CD8-positive, alpha-beta memory T cell (primary cell): ENCODE results near the gene ZBTB5. TPM values are rescaled to one million over a fixed set of nuclear protein-coding genes. Genes with fewer than 3 reads are reported as not detected.
"Not testable (repeated sequence)": the region's sequence is repeated elsewhere in the genome, so short reads cannot be mapped to it uniquely, and the experiment has no call there.

Experiments
- CTCF ChIA-PET: fragments of 350-600 bp; sonication (Branson Sonifier 250); formaldehyde crosslinking; loops from one replicate; lab custom pipeline; 2021; ENCODE audit warnings: antibody characterized with exemption; lab: Charles Lee
- POLR2A ChIA-PET: fragments of 350-600 bp; sonication (Branson Sonifier 250); formaldehyde crosslinking; loops from one replicate; lab custom pipeline; 2021; ENCODE audit warnings: antibody characterized with exemption; lab: Charles Lee
- DNase-seq, 5 donors: peaks; one replicate each; pipeline versions ENCODE4 v3.0.0 to v3.0.0-alpha.2; 2020 to 2022; ENCODE audit warnings: mixed read lengths in 1 of 5
- H3K27ac ChIP-seq: one replicate; pipeline ENCODE4 v1.7.0; 2013; ENCODE audit warnings: low read depth, mild to moderate bottlenecking, low read length, moderate library complexity
- H3K27me3 ChIP-seq: 2 replicates; pipeline ENCODE4 v1.7.0; 2013; ENCODE audit warnings: low read length, mild to moderate bottlenecking; ENCODE audit not compliant: insufficient read depth, poor library complexity, severe bottlenecking
- H3K36me3 ChIP-seq: 2 replicates; pipeline ENCODE4 v1.7.0; 2013; ENCODE audit warnings: mild to moderate bottlenecking, low read length, moderate library complexity; ENCODE audit not compliant: insufficient read depth
- H3K4me1 ChIP-seq: 2 replicates; pipeline ENCODE4 v1.7.0; 2013; ENCODE audit warnings: mild to moderate bottlenecking, low read length, moderate library complexity; ENCODE audit not compliant: insufficient read depth
- H3K4me3 ChIP-seq: 2 replicates; pipeline ENCODE4 v1.7.0; 2013; ENCODE audit warnings: mild to moderate bottlenecking, low read length
- H3K9me3 ChIP-seq: 2 replicates; pipeline ENCODE4 v1.7.0; 2013; ENCODE audit warnings: mild to moderate bottlenecking, low read length
- H3K27ac Mint-ChIP-seq, 8 donors: one replicate each; pipeline ENCODE4 v1.8.0; 2020 to 2021; ENCODE audit warnings: mixed read lengths in 8 of 8, mild to moderate bottlenecking in 6 of 8, inconsistent platforms in 3 of 8, moderate library complexity in 3 of 8
- H3K27me3 Mint-ChIP-seq, 2 donors: one replicate each; pipeline ENCODE4 v1.8.0; 2020 to 2021; ENCODE audit warnings: mixed read lengths in 2 of 2, mild to moderate bottlenecking in 1 of 2, moderate library complexity in 1 of 2
- H3K36me3 Mint-ChIP-seq, 3 donors: one replicate each; pipeline ENCODE4 v1.8.0; 2020 to 2021; ENCODE audit warnings: mixed read lengths in 3 of 3, inconsistent platforms in 1 of 3, mild to moderate bottlenecking in 1 of 3
- H3K4me1 Mint-ChIP-seq, 3 donors: one replicate each; pipeline ENCODE4 v1.8.0; 2020 to 2021; ENCODE audit warnings: mixed read lengths in 3 of 3, inconsistent platforms in 1 of 3, mild to moderate bottlenecking in 1 of 3
- H3K4me3 Mint-ChIP-seq, 7 donors: one replicate each; pipeline ENCODE4 v1.8.0; 2020 to 2021; ENCODE audit warnings: mixed read lengths in 7 of 7, mild to moderate bottlenecking in 6 of 7, moderate library complexity in 4 of 7, inconsistent platforms in 2 of 7
- H3K9me3 Mint-ChIP-seq, 5 donors: one replicate each; pipeline ENCODE4 v1.8.0; 2020 to 2022; ENCODE audit warnings: mixed read lengths in 5 of 5, mild to moderate bottlenecking in 3 of 5, moderate library complexity in 2 of 5, inconsistent platforms in 1 of 5
- polyA plus RNA-seq: library from polyadenylated mRNA; unstranded; fragments of 300-500 nt; fragmentation: Illumina TruSeq; gene quantifications from one replicate; pipeline ENCODE4 v1.2.3, GENCODE V29; 2021
- total RNA-seq, 2 experiments: library from RNA; stranded (reverse); gene quantifications; one replicate each; pipeline ENCODE4 v1.2.3, GENCODE V29; 2021

ZBTB5 gene
- total and polyA plus RNA-seq, 3 experiments from 2014 or later: 0.81 to 7.9 (median 7.0) TPM

GRCh38 chr9:37471942-37472684 is 6.9 kb upstream of the ZBTB5 start:
- H3K9me3 Mint-ChIP-seq: peaks cover 0 to 20% (median 10%) of the 10 kb centered on the region in 5 donors
- H3K4me3 Mint-ChIP-seq: peak overlapping the region; percentile 41 to 91 (median 69)
- POLR2A ChIA-PET: no interaction called here
- Histone ChIP-seq H3K36me3 (no peaks in the 10 kb centered on the region), H3K27ac (no peak overlapping the region), H3K9me3 (no peaks in the 10 kb centered on the region), H3K27me3 (no peaks in the 10 kb centered on the region), H3K4me1 (peaks cover 4% of the 10 kb centered on the region), H3K4me3 (peak overlapping the region; percentile 29)
- H3K27me3 Mint-ChIP-seq: peaks cover 9 to 17% of the 10 kb centered on the region in 2 donors
- CTCF ChIA-PET: no interaction called here
- H3K4me1 Mint-ChIP-seq: peaks cover 4 to 14% (median 13%) of the 10 kb centered on the region in 3 donors
- no peak for DNase-seq
- peaks cover 0 to 20% (median 0%) of the 10 kb centered on the region in 3 donors for H3K36me3 Mint-ChIP-seq
- peak overlapping the region in 5 of 8 donors; percentile 8 to 83 (median 58) for H3K27ac Mint-ChIP-seq

DNA sequence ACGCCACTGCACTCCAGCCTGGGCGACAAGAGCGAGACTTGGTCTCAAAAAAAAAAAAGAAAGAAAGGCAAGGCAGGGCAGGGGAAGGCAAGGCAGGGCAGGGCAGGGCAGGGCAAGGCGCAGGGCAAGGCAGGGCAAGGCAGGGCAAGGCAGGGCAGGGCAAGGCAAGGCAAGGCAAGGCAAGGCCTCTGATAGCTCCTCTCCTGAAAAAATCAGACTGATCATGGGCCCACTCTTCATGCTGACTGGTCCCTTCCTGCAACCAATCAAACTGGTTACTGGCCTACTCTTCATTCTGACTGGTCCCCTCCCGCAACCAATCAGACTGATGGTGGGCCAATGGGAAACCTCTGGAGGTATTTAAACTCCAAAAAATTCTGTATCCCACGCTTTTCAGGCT is 3.4 kb upstream of the ZBTB5 start:
- no peak overlapping the region for H3K27ac ChIP-seq
- CTCF ChIA-PET: no interaction called here
- Mint-ChIP-seq H3K9me3 (peaks cover 0 to 4% (median 2%) of the 10 kb centered on the region in 5 donors), H3K36me3 (peaks cover 0 to 16% (median 0%) of the 10 kb centered on the region in 3 donors), H3K4me3 (no peak overlapping the region), H3K27me3 (peaks cover 0 to 7% of the 10 kb centered on the region in 2 donors), H3K4me1 (peaks cover 15 to 31% (median 30%) of the 10 kb centered on the region in 3 donors), H3K27ac (no peak overlapping the region)
- no peaks in the 10 kb centered on the region for H3K36me3 ChIP-seq
- H3K4me1 ChIP-seq: peaks cover 18% of the 10 kb centered on the region
- no peak for DNase-seq
- POLR2A ChIA-PET: no interaction called here
- H3K4me3 ChIP-seq: no peak overlapping the region
- no peaks in the 10 kb centered on the region for H3K9me3 ChIP-seq
- H3K27me3 ChIP-seq: no peaks in the 10 kb centered on the region

- H3K27me3 ChIP-seq, H3K27me3 Mint-ChIP-seq, DNase-seq, H3K27ac Mint-ChIP-seq, H3K36me3 ChIP-seq, H3K4me3 ChIP-seq, H3K9me3 ChIP-seq, H3K9me3 Mint-ChIP-seq, CTCF ChIA-PET: not testable (repeated sequence)
- peaks cover 0 to 16% (median 5%) of the 10 kb centered on the region in 3 donors for H3K36me3 Mint-ChIP-seq
- H3K27ac ChIP-seq: peak overlapping the region; percentile 31
- POLR2A ChIA-PET: interaction anchor here (0.6 kb wide), 1 partner anchor 27 kb away, joined by 6 read pairs; no protein-coding TSS in a partner anchor
- H3K4me1 ChIP-seq: peaks cover 28% of the 10 kb centered on the region
- H3K4me3 Mint-ChIP-seq: peak overlapping the region in 1 of 7 donors; percentile 91
- peaks cover 26 to 42% (median 40%) of the 10 kb centered on the region in 3 donors for H3K4me1 Mint-ChIP-seq
These were observed 2.3 kb upstream of the ZBTB5 start for GRCh38 chr9:37467530-37467929.

DNA sequence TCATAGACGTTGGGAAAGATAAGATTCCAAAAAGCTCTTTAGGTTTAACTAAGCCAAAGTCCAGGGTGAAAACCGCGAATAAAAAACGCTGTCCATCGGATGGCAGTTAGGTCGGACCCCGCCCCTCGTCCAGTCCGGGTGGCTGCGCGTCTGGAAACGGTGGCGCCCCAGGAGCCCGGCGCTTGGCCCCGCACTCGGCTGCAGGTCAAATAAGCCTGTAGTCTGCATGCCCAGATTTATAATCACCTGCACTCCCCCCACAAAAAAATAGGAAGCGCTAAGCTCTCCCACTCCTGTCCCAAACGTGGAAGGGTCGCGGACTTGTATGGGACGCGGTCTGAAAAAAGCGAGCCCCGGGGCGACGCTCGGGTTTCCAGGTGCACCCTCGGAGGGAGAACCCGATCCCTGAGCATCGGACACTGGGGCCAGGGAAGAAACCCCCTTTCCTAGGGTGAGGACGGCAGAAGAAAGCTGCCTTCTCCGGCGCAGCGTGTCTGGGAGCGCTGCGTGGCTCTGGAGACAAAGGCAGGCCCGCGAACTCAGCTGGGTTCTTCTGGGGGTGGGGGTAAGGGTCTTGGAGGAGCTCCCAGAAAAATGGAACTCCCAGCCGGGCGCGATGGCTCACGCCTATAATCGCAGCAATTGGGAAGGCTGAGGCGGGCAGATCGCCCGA is 923 bp upstream of the ZBTB5 start:
- Histone ChIP-seq H3K4me1 (peaks cover 24% of the 10 kb centered on the region), H3K4me3 (peak overlapping the region; percentile 85), H3K27ac (peak overlapping the region; percentile 95), H3K27me3 (no peaks in the 10 kb centered on the region), H3K36me3 (no peaks in the 10 kb centered on the region), H3K9me3 (no peaks in the 10 kb centered on the region)
- POLR2A ChIA-PET: interaction anchor here (0.6 to 2.2 kb wide), 8 partner anchors 19 to 1276 kb away, joined by 3 to 23 read pairs (median 4); partner anchors contain the start of genes CLTA, POLR1E, TOMM5 and ZCCHC7
- H3K27ac Mint-ChIP-seq: peak overlapping the region; percentile 94 to 99 (median 98)
- CTCF ChIA-PET: interaction anchor here (0.9 to 1.0 kb wide), 3 partner anchors 15 to 51 kb away, joined by 3 read pairs; partner anchors contain the start of gene POLR1E
- peaks cover 27 to 39% (median 37%) of the 10 kb centered on the region in 3 donors for H3K4me1 Mint-ChIP-seq
- H3K9me3 Mint-ChIP-seq: no peaks in the 10 kb centered on the region
- H3K27me3 Mint-ChIP-seq: peaks cover 0 to 9% of the 10 kb centered on the region in 2 donors
- H3K4me3 Mint-ChIP-seq: peak overlapping the region; percentile 91 to 98 (median 96)
- DNase-seq: peak in 4 of 5 donors; percentile 19 to 52 (median 26)
- peaks cover 0 to 16% (median 5%) of the 10 kb centered on the region in 3 donors for H3K36me3 Mint-ChIP-seq

DNA sequence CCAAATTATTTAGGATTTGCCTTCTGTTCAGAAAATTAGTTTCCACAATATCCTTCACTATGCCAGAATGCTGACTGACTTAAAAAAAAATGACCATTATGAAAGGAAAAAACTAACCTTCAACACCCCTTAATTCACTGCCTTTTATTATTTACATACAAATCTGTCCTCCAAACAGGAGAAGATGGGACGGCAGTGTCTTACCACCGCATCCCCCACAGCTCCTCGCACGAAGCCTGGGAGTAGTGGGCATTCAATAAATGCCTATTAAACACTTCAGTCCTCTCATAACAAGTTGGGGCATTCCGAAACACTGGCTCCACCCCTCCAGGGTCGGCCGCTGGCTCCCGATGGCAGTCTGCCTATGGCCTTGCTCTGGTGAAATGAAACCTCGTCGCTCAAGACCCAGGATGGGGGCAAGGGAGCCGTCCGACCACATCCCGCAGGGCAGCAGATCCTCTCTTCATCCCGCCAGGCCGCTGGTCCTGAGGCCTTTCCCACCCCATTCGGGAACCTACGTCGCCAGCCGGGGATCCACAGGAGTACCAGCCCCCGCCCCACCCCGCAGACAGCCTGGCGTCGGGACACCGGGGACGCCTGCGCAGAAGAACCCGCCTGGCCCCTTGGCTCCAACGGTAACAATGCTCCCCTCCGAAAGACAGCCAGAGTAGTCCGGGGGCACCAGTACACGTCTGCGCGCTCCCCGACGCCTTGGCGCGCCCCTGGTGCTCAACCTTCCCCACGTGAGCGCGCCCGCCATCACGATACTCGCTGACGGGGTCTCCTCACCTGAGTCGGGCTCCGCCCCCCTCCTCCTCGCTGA is 613 bp downstream of the ZBTB5 start:
- Histone ChIP-seq H3K9me3 (no peaks in the 10 kb centered on the region), H3K27me3 (no peaks in the 10 kb centered on the region), H3K4me3 (peak overlapping the region; percentile 96), H3K36me3 (no peaks in the 10 kb centered on the region), H3K27ac (peak overlapping the region; percentile 95), H3K4me1 (peaks cover 24% of the 10 kb centered on the region)
- POLR2A ChIA-PET: interaction anchor here (0.8 to 2.2 kb wide), 6 partner anchors 21 to 1274 kb away, joined by 3 to 23 read pairs (median 4); partner anchors contain the start of genes CLTA, POLR1E and TOMM5
- Mint-ChIP-seq H3K27me3 (peaks cover 0 to 9% of the 10 kb centered on the region in 2 donors), H3K4me1 (peaks cover 28 to 42% (median 42%) of the 10 kb centered on the region in 3 donors), H3K36me3 (peaks cover 0 to 16% (median 5%) of the 10 kb centered on the region in 3 donors), H3K4me3 (peak overlapping the region; percentile 91 to 98 (median 96)), H3K9me3 (no peaks in the 10 kb centered on the region), H3K27ac (peak overlapping the region; percentile 94 to 99 (median 98))
- peak in 4 of 5 donors; percentile 78 to 94 (median 86) for DNase-seq
- CTCF ChIA-PET: no interaction called here

GRCh38 chr9:37464006-37464405 is 1.2 kb downstream of the ZBTB5 start:
- peaks cover 28 to 42% (median 42%) of the 10 kb centered on the region in 3 donors for H3K4me1 Mint-ChIP-seq
- H3K27me3 Mint-ChIP-seq: peaks cover 0 to 9% of the 10 kb centered on the region in 2 donors
- H3K4me3 Mint-ChIP-seq: peak overlapping the region; percentile 91 to 98 (median 96)
- DNase-seq: no peak
- H3K9me3 Mint-ChIP-seq: no peaks in the 10 kb centered on the region
- peak overlapping the region; percentile 94 to 99 (median 98) for H3K27ac Mint-ChIP-seq
- Histone ChIP-seq H3K4me1 (peaks cover 24% of the 10 kb centered on the region), H3K27ac (peak overlapping the region; percentile 95), H3K36me3 (no peaks in the 10 kb centered on the region), H3K27me3 (no peaks in the 10 kb centered on the region), H3K9me3 (no peaks in the 10 kb centered on the region), H3K4me3 (peak overlapping the region; percentile 96)
- ChIA-PET CTCF (no interaction called here), POLR2A (no interaction called here)
- peaks cover 0 to 16% (median 5%) of the 10 kb centered on the region in 3 donors for H3K36me3 Mint-ChIP-seq

DNA sequence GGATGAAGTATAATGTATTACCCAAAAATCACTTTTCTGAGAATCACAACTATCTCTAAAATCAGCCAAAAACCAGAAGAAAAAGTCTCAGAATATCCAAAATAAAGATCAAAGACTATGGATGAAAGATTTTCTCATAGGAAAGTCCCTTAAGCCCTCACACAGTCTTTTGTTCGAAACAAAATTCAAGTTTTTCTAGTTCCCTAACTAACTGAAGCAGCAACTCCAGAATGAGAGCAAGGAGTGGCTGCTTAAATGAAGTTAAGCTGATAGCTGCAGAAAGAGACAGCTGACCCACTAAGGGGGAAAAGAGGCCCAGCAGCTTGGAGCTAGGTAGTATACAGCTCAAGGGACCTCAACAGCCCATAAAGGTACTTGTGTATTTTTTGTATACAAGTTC is 8.4 kb downstream of the ZBTB5 start:
- H3K36me3 Mint-ChIP-seq: peaks cover 0 to 14% (median 5%) of the 10 kb centered on the region in 3 donors
- peaks cover 31 to 64% (median 56%) of the 10 kb centered on the region in 3 donors for H3K4me1 Mint-ChIP-seq
- no peaks in the 10 kb centered on the region for H3K27me3 ChIP-seq
- no peaks in the 10 kb centered on the region for H3K27me3 Mint-ChIP-seq
- peaks cover 6% of the 10 kb centered on the region for H3K4me1 ChIP-seq
- no peaks in the 10 kb centered on the region for H3K36me3 ChIP-seq
- no peak overlapping the region for H3K4me3 Mint-ChIP-seq
- no peak for DNase-seq
- H3K27ac Mint-ChIP-seq: peak overlapping the region in 1 of 8 donors; percentile 90
- no peaks in the 10 kb centered on the region for H3K9me3 Mint-ChIP-seq
- no peak overlapping the region for H3K27ac ChIP-seq
- H3K9me3 ChIP-seq: no peaks in the 10 kb centered on the region
- POLR2A ChIA-PET: no interaction called here
- CTCF ChIA-PET: interaction anchor here (1.4 kb wide), 1 partner anchor 14 kb away, joined by 3 read pairs; no protein-coding TSS in a partner anchor
- no peak overlapping the region for H3K4me3 ChIP-seq
